Esophagus squamous epithelium (tissue), 5 donors: ENCODE measurements around the gene RANBP9. TPM values are rescaled to one million over a fixed set of nuclear protein-coding genes. Genes with fewer than 3 reads are reported as not detected.

Experiments
- DNase-seq: peaks from one replicate; lab custom pipeline; 2025; lab: John Stamatoyannopoulos, UW
- H3K27ac ChIP-seq, 4 donors: fragments of 200-600 bp; sonication (generic); one replicate each; pipeline ENCODE4 v1.5.1; 2016 to 2019; ENCODE audit warnings: mild to moderate bottlenecking in 1 of 4
- H3K27me3 ChIP-seq, 4 donors: fragments of 200-600 bp; sonication (generic); 1 replicate in 3 of 4; 2 replicates in 1 of 4; pipeline versions ENCODE4 v1.5.1 to v1.6.0; 2017 to 2021; ENCODE audit warnings: antibody characterized with exemption in 1 of 4
- H3K36me3 ChIP-seq, 3 donors: fragments of 200-600 bp; sonication (generic); one replicate each; pipeline ENCODE4 v1.5.1; 2016 to 2019
- H3K4me1 ChIP-seq, 3 donors: fragments of 200-600 bp; sonication (generic); one replicate each; pipeline ENCODE4 v1.5.1; 2017 to 2019
- H3K4me3 ChIP-seq, 4 donors: fragments of 200-600 bp; sonication (generic); 1 replicate in 3 of 4; 2 replicates in 1 of 4; pipeline ENCODE4 v1.5.1; 2016 to 2019; ENCODE audit warnings: mild to moderate bottlenecking in 2 of 4, moderate library complexity in 1 of 4
- H3K9me3 ChIP-seq, 3 donors: fragments of 200-600 bp; sonication (generic); one replicate each; pipeline ENCODE4 v1.5.1; 2016 to 2019
- POLR2A ChIP-seq, 4 donors: fragments of 450-650 bp; IDR thresholded peaks; one replicate each; pipeline ENCODE4 v1.6.1; 2017; ENCODE audit warnings: antibody characterized with exemption in 4 of 4, mild to moderate bottlenecking in 4 of 4, moderate library complexity in 3 of 4
- WGBS, 2 donors: methylation state at CpG; one replicate each; pipeline ENCODE4 v1.1.5; 2018; 5-methylcytosine and 5-hydroxymethylcytosine counted together
- intact Hi-C: fragments of 100-400 bp; cut with DNase I; formaldehyde crosslinking; loops from one replicate; pipeline ENCODE4 v1.15.0; 2022
- total RNA-seq, 4 donors: library from RNA; depleted of rRNA; stranded (reverse); fragments of >200 nt; gene quantifications; one replicate each; pipeline ENCODE4 v1.1.0, GENCODE V29; 2016
- TF ChIP-seq, protein P1 (sequence below), 6 experiments: fragments of 450-650 bp in 4 of 6; fragments of 200-600 bp in 2 of 6; sonication (generic) in 2 of 6; IDR thresholded peaks; one replicate each; pipeline ENCODE4 v1.5.1; 2016 to 2019; ENCODE audit warnings: antibody characterized with exemption in 6 of 6, mild to moderate bottlenecking in 4 of 6, moderate library complexity in 4 of 6
- donor health status: DM: yes; HTN: yes; CAD: no.

RANBP9 gene
- total RNA-seq = 10 to 100 TPM; 32.9 to 69.6 (median 63.3) TPM

DNA sequence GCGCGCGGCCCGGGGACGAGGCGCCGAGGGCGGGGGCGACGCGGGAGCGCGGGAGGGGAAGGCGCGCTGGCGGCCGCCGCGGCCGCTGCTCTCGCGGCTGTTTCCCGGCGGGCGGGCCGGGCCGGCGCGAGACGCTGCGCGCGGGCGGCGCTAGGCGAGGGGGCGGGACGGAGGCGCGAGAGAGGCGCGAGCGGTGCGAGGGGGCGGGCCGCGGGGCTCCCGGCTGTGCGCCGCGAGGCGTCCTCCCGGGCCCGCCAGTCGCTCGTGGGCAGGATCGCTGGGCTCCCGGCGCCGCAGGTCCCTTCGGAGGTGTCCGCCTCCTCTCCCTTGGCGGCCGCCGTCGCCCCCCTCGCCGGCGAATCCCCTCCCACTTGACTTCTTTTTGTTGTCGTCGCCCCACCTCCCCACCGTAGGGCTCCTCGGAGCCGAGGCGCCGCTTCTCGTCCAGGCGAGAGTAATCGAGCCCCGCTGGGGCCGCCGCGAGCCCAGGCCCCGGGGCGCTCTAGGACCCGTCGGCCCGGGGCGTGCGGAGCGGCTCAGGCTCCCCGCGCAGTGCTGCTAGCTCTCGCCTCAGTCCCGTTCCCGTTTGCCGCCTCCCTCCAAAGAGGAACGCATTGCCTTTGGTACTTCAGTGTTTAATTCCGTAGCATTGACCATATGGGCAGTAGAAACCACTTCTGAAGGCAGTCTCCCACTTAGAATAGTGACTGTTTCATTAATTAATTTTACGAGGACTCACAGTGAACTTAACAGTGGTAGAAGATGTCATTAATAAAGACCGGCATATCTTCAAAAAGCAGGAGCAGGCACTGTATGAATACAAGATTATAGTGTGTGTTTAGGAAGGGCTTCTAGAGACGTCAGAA, at the start of gene RANBP9:
Gene RANBP9, minus strand, starts transcription at position 103 of the 866 bp plus-strand sequence. CDS start 330 bp downstream, outside the sequence.
- Histone ChIP-seq H3K4me1 (peaks cover 0 to 43% (median 10%) of the 10 kb centered on the region in 3 donors), H3K4me3 (peak within 1 kb of the TSS; percentile 72 to 94 (median 86)), H3K27me3 (no peaks in the 10 kb centered on the region), H3K27ac (peak within 1 kb of the TSS; percentile 95 to 99 (median 98)), H3K36me3 (no peaks in the 10 kb centered on the region), H3K9me3 (no peaks in the 10 kb centered on the region)
- intact Hi-C loops = no loop called here
- WGBS, 2 donors = 0 to 1% methylated on average over 4 to 24 of the region's 102 CpGs
- peak; percentile 59 for DNase-seq
- TF ChIP-seq POLR2A (IDR thresholded peaks at IDR 0.05) = peak in 2 of 4 donors; percentile 51 to 76
- TF ChIP-seq, protein P1, sequence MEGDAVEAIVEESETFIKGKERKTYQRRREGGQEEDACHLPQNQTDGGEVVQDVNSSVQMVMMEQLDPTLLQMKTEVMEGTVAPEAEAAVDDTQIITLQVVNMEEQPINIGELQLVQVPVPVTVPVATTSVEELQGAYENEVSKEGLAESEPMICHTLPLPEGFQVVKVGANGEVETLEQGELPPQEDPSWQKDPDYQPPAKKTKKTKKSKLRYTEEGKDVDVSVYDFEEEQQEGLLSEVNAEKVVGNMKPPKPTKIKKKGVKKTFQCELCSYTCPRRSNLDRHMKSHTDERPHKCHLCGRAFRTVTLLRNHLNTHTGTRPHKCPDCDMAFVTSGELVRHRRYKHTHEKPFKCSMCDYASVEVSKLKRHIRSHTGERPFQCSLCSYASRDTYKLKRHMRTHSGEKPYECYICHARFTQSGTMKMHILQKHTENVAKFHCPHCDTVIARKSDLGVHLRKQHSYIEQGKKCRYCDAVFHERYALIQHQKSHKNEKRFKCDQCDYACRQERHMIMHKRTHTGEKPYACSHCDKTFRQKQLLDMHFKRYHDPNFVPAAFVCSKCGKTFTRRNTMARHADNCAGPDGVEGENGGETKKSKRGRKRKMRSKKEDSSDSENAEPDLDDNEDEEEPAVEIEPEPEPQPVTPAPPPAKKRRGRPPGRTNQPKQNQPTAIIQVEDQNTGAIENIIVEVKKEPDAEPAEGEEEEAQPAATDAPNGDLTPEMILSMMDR (IDR thresholded peaks at IDR 0.05) = no peak

GRCh38 chr6:13760307-13761304, 49.0 kb upstream of the RANBP9 start:
- Histone ChIP-seq H3K27ac (peak overlapping the region; percentile 78 to 89 (median 86)), H3K36me3 (no peaks in the 10 kb centered on the region), H3K9me3 (no peaks in the 10 kb centered on the region), H3K4me3 (peak overlapping the region; percentile 10 to 36 (median 16)), H3K27me3 (no peaks in the 10 kb centered on the region), H3K4me1 (peaks cover 24 to 81% (median 35%) of the 10 kb centered on the region in 3 donors)
- TF ChIP-seq POLR2A (IDR thresholded peaks at IDR 0.05) = no peak
- TF ChIP-seq, protein P1 (IDR thresholded peaks at IDR 0.05) = no peak
- no peak for DNase-seq
- intact Hi-C loops = no loop called here
- 35 to 49% methylated on average over 10 of the region's 11 CpGs for WGBS, 2 donors

- H3K36me3 ChIP-seq = no peaks in the 10 kb centered on the region
- no peak for DNase-seq
- intact Hi-C loops = loop anchor here (5.0 kb wide), 1 partner anchor 42 kb away; no protein-coding TSS in a partner anchor
Observed at GRCh38 chr6:13759025-13759424, 47.4 kb upstream of the RANBP9 start.

GRCh38 chr6:13754644-13755043, 43.0 kb upstream of the RANBP9 start:
- TF ChIP-seq, protein P1 (IDR thresholded peaks at IDR 0.05) = no peak
- TF ChIP-seq POLR2A (IDR thresholded peaks at IDR 0.05) = no peak
- WGBS, 2 donors = 93 to 94% methylated on average over 2 of the region's 2 CpGs
- no peaks in the 10 kb centered on the region for H3K36me3 ChIP-seq
- no peak for DNase-seq
- H3K4me1 ChIP-seq = peaks cover 0 to 36% (median 0%) of the 10 kb centered on the region in 3 donors
- no peak overlapping the region for H3K4me3 ChIP-seq
- peak overlapping the region in 2 of 4 donors; percentile 8 to 44 for H3K27ac ChIP-seq
- no peaks in the 10 kb centered on the region for H3K27me3 ChIP-seq
- H3K9me3 ChIP-seq = no peaks in the 10 kb centered on the region
- intact Hi-C loops = loop anchor here (5.0 kb wide), 1 partner anchor 37 kb away; no protein-coding TSS in a partner anchor

More at GRCh38 chr6:13759025-13759424, 47.4 kb upstream of the RANBP9 start:
- Histone ChIP-seq H3K4me1 (peaks cover 24 to 80% (median 35%) of the 10 kb centered on the region in 3 donors), H3K27ac (peak overlapping the region in 3 of 4 donors; percentile 84 to 89 (median 87)), H3K9me3 (no peaks in the 10 kb centered on the region), H3K4me3 (no peak overlapping the region), H3K27me3 (no peaks in the 10 kb centered on the region)
- no peak for TF ChIP-seq POLR2A (IDR thresholded peaks at IDR 0.05)
- TF ChIP-seq, protein P1 (IDR thresholded peaks at IDR 0.05) = no peak
- WGBS, 2 donors = 88 to 94% methylated on average over 6 of the region's 6 CpGs
